Activated T-cell treated with anti-CD3 and anti-CD28 coated beads, Interleukin-2, amount 50 U/mL, for 24 hours (primary cell): ENCODE results near the gene ACOT6.
"Not testable (repeated sequence)": the region's sequence is repeated elsewhere in the genome, so short reads cannot be mapped to it uniquely, and the experiment has no call there.

Source experiments
- DNase-seq: peaks from one replicate; pipeline ENCODE4 v3.0.0-alpha.2; 2020
- H3K27ac Mint-ChIP-seq: 2 replicates; pipeline ENCODE4 v1.8.0; 2020; ENCODE audit warnings: mild to moderate bottlenecking, mixed read lengths
- H3K27me3 Mint-ChIP-seq: 2 replicates; pipeline ENCODE4 v1.8.0; 2020; ENCODE audit warnings: mixed read lengths
- H3K36me3 Mint-ChIP-seq: 2 replicates; pipeline ENCODE4 v1.8.0; 2020; ENCODE audit warnings: low read depth, mixed read lengths
- H3K4me1 Mint-ChIP-seq: 2 replicates; pipeline ENCODE4 v1.8.0; 2020; ENCODE audit warnings: low read depth, mixed read lengths
- H3K4me3 Mint-ChIP-seq: 2 replicates; pipeline ENCODE4 v1.8.0; 2020; ENCODE audit warnings: mild to moderate bottlenecking, moderate library complexity, mixed read lengths
- H3K9me3 Mint-ChIP-seq: 2 replicates; pipeline ENCODE4 v1.8.0; 2020; ENCODE audit warnings: mixed read lengths

ACOT6 gene, protein sequence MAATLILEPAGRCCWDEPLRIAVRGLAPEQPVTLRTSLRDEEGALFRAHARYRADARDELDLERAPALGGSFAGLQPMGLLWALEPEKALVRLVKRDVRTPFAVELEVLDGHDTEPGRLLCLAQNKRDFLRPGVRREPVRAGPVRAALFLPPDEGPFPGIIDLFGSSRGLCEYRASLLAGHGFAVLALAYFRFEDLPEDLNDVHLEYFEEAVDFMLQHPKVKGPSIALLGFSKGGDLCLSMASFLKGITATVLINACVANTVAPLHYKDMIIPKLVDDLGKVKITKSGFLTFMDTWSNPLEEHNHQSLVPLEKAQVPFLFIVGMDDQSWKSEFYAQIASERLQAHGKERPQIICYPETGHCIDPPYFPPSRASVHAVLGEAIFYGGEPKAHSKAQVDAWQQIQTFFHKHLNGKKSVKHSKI

DNA sequence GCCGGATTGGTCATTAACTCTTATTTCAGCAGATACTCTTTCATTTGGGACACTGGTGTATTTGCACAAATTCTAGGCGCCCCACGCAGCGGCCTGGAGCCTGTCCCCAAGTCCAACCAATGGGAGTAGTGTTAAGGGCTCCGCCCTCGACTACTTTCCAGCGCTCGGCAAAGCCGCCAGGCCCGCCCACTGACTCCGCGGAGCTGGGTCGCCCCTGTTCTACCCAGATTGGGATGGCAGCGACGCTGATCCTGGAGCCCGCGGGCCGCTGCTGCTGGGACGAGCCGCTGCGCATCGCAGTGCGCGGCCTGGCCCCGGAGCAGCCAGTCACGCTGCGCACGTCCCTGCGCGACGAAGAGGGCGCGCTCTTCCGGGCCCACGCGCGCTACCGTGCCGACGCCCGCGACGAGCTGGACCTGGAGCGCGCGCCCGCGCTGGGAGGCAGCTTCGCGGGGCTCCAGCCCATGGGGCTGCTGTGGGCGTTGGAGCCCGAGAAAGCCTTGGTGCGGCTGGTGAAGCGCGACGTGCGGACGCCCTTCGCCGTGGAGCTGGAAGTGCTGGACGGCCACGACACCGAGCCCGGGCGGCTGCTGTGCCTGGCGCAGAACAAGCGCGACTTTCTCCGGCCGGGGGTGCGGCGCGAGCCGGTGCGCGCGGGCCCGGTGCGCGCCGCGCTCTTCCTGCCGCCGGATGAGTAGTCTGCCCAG is at the start of gene ACOT6:
ACOT6 (plus strand) TSS at position 179 of the 707 bp plus-strand sequence; CDS start at position 234, 55 bp downstream.
- DNase-seq = peak; percentile 81
- Mint-ChIP-seq H3K27me3 (peaks cover 4% of the 10 kb centered on the region), H3K9me3 (no peaks in the 10 kb centered on the region), H3K4me1 (peaks cover 6% of the 10 kb centered on the region), H3K36me3 (no peaks in the 10 kb centered on the region), H3K4me3 (peak within 1 kb of the TSS; percentile 77), H3K27ac (no peak within 1 kb of the TSS)

DNA sequence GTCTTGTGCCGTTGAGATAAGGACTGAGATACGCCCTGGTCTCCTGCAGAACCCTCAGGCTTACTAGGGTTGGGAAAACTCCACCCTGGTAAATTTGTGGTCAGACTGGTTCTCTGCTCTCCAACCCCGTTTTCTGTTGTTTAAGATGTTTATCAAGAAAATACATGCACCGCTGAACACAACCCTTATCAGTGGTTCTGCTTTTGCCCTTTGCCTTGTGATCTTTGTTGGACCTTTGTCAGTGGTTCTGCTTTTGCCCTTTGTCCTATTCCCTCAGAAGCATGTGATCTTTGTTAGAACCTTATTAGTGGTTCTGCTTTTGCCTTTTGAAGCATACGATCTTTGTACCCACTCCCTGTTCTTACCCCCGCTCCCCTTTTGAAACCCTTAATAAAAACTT is 49.6 kb upstream of the ACOT6 start:
- Mint-ChIP-seq H3K36me3 (peaks cover 49% of the 10 kb centered on the region), H3K4me1 (peaks cover 26% of the 10 kb centered on the region)
- not testable (repeated sequence) for H3K4me3 Mint-ChIP-seq, H3K9me3 Mint-ChIP-seq, DNase-seq, H3K27me3 Mint-ChIP-seq, H3K27ac Mint-ChIP-seq

DNA sequence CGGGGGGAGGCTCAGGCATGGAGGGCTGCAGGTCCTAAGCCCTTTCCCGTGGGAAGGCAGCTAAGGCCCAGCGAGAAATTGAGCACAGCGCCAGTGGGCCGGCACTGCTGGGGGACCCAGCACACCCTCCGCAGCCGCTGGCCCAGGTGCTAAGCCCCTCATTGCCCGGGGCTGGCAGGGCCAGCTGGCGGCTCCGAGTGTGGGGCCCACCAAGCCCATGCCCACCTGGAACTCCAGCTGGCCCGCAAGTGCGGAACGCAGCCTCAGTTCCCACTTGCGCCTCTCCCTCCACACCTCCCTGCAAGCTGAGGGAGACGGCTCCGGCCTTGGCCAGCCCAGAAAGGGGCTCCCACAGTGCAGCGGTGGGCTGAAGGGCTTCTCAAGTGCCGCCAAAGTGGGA is 45.9 kb upstream of the ACOT6 start:
- H3K27ac Mint-ChIP-seq, H3K27me3 Mint-ChIP-seq, DNase-seq, H3K9me3 Mint-ChIP-seq: not testable (repeated sequence)
- Mint-ChIP-seq H3K36me3 (peaks cover 63% of the 10 kb centered on the region), H3K4me1 (peaks cover 48% of the 10 kb centered on the region), H3K4me3 (peak overlapping the region; percentile 90)

DNA sequence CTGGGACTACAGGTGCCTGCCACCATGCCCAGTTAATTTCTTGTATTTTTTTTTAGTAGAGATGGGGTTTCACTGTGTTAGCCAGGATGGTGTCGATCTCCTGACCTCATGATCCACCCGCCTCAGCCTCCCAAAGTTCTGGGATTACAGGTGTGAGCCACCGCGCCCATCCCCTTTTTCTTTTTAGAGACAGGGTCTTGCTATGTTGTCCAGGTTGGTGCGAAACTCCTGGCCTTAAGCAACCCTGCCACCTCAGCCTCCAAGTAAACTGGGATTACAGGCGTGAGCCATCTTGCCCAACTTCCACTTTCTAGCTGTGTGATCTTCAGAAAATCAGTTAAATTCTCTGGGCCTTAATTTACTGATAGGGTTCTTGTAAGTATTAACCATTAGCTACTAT is 45.4 kb upstream of the ACOT6 start:
- Mint-ChIP-seq H3K36me3 (peaks cover 63% of the 10 kb centered on the region), H3K27ac (peak overlapping the region; percentile 98), H3K4me3 (peak overlapping the region; percentile 90), H3K4me1 (peaks cover 48% of the 10 kb centered on the region)
- H3K27me3 Mint-ChIP-seq, H3K9me3 Mint-ChIP-seq, DNase-seq: not testable (repeated sequence)

DNA sequence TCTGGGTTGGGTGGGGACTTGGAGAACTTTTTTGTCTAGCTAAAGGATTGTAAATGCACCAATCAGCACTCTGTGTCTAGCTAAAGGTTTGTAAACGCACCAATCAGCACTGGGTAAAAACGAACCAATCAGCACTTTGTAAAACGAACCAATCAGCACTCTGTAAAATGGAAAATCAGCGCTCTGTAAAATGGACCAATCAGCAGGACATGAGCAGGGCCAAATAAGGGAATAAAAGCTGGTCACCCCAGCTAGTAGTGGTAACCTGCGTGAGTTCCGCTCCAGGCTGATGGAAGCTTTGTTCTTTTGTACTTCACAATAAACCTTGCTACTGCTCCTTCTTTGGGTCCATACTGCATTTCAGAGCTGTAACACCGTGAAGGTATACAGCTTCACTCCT is 45.0 kb upstream of the ACOT6 start:
- Mint-ChIP-seq H3K36me3 (peaks cover 59% of the 10 kb centered on the region), H3K27me3 (no peaks in the 10 kb centered on the region), H3K9me3 (peaks cover 4% of the 10 kb centered on the region), H3K27ac (peak overlapping the region; percentile 98), H3K4me1 (peaks cover 48% of the 10 kb centered on the region), H3K4me3 (peak overlapping the region; percentile 90)
- DNase-seq = no peak

DNA sequence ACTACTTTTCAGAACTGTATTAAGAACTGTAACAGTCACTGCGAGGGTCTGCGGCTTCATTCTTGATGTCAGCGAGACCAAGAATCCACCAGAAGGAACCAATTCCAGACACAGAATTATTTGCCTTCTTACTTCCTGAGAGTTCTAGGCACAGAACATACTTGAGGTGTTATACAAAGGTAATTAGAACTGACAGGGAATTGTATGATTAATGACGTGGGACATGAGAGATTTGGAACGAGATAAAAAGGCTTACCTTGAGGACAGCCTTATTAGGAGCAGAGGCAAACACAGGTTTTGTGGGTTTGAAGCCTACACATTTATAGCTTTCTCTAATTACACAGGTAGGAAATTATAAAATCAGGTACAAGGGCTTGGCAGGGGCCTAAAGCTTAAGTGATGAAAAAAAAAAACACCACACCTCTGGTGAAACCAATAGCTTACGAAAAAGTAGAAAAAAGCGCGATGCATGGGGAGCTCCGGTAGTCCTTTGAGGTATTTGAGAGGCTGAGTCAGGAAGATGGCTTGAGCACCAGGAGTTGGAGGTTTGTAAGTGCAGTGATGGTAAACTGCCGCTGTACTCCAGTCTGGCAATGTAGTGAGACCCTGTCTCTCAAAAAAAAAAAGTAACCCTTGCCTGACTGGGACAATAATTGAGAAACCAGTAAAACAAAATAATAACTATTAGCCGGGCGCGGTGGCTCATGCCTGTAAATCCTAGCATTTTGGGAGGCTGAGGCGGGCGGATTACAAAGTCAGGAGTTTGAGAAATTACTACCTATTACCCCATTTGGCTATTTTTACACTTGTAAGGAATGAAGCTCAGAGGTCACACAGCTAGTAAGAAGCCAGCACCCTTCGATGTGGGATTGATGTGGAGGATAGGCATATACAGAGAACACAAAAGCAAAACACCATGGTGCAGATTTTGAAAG is 44.1 kb upstream of the ACOT6 start:
- no peaks in the 10 kb centered on the region for H3K27me3 Mint-ChIP-seq
- peaks cover 51% of the 10 kb centered on the region for H3K4me1 Mint-ChIP-seq
- no peak for DNase-seq
- peaks cover 54% of the 10 kb centered on the region for H3K36me3 Mint-ChIP-seq
- peak overlapping the region; percentile 90 for H3K4me3 Mint-ChIP-seq
- no peaks in the 10 kb centered on the region for H3K9me3 Mint-ChIP-seq
- peak overlapping the region; percentile 98 for H3K27ac Mint-ChIP-seq

- Mint-ChIP-seq H3K36me3 (peaks cover 57% of the 10 kb centered on the region), H3K27ac (peak overlapping the region; percentile 98), H3K4me3 (peak overlapping the region; percentile 90), H3K4me1 (peaks cover 55% of the 10 kb centered on the region)
- not testable (repeated sequence) for DNase-seq, H3K27me3 Mint-ChIP-seq, H3K9me3 Mint-ChIP-seq
Observed at GRCh38 chr14:73568886-73569184, 43.5 kb upstream of the ACOT6 start.

GRCh38 chr14:73569185-73569958 is 42.9 kb upstream of the ACOT6 start, which contains the start of gene ACOT2:
TSS of gene ACOT2 (plus strand) at chr14:73569213. CDS start at chr14:73569241, 28 bp downstream.
- H3K9me3 Mint-ChIP-seq, H3K27me3 Mint-ChIP-seq: not testable (repeated sequence)
- Mint-ChIP-seq H3K27ac (peak within 1 kb of the TSS; percentile 98), H3K4me1 (peaks cover 55% of the 10 kb centered on the region), H3K4me3 (peak within 1 kb of the TSS; percentile 90), H3K36me3 (peaks cover 57% of the 10 kb centered on the region)
- DNase-seq = peak; percentile 89

DNA sequence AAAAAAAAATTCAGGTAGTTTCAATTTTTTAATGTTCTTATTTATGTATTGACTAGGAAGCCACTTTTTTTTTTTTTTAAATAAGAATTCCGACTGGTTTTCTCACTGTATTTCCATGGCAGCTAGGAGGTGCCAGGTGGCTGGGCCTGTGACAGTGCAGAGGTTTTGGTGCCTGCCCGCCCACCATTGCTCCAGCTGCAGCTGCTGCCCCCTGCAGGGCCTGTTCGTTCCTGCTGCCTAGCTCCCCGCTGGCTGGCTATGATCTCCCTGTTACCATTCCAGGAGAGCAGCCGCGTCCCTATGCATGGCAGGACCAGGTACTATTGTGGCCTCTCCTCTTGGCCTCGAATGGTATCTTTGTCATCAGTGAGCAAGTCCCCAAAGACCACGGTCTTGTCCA is 41.4 kb upstream of the ACOT6 start:
- peak; percentile 81 for DNase-seq
- Mint-ChIP-seq H3K36me3 (peaks cover 49% of the 10 kb centered on the region), H3K4me3 (peak overlapping the region; percentile 90), H3K4me1 (peaks cover 43% of the 10 kb centered on the region)
- H3K27me3 Mint-ChIP-seq, H3K9me3 Mint-ChIP-seq, H3K27ac Mint-ChIP-seq: not testable (repeated sequence)

DNA sequence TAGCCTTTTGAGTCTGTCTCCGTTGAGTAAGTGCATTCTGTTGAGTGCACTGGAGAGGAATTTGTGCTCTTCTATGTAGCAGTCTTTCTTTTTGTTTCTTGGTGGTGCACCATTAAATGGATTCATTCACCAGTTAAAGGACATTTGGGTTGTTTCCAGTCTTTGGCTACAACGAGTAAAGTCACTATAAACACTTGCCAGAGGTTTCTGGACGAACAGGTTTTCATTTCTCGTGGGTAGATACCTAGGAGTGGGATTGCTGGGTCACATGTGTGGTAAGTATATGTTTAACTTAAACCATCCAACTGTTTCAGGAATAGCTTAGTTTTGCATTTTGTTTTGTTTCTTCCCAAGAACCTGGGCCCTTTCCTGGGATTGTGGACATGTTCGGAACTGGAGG is 39.3 kb upstream of the ACOT6 start:
- Mint-ChIP-seq H3K4me1 (peaks cover 25% of the 10 kb centered on the region), H3K36me3 (peaks cover 37% of the 10 kb centered on the region)
- not testable (repeated sequence) for DNase-seq, H3K27me3 Mint-ChIP-seq, H3K27ac Mint-ChIP-seq, H3K4me3 Mint-ChIP-seq, H3K9me3 Mint-ChIP-seq

DNA sequence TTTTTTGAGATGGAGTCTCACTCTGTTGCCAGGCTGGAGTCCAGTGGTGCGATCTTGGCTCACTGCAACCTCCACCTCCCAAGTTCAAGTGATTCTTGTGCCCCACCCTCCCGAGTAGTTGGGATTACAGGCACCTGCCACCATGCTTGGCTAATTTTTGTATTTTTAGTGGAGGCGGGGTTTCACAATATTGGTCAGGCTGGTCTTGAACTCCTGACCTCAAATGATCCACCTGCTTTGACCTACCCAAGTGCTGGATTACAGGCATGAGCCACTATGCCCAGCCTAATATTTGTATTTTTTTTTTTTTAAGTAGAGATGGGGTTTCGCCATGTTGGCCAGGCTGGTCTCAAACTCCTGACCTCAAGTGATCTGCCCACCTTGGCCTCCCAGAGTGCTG is 38.6 kb upstream of the ACOT6 start:
- not testable (repeated sequence) for H3K27me3 Mint-ChIP-seq, H3K4me3 Mint-ChIP-seq, DNase-seq, H3K9me3 Mint-ChIP-seq, H3K27ac Mint-ChIP-seq
- Mint-ChIP-seq H3K36me3 (peaks cover 36% of the 10 kb centered on the region), H3K4me1 (peaks cover 19% of the 10 kb centered on the region)

GRCh38 chr14:73574251-73574650 is 38.1 kb upstream of the ACOT6 start:
- Mint-ChIP-seq H3K4me1 (peaks cover 19% of the 10 kb centered on the region), H3K36me3 (peaks cover 31% of the 10 kb centered on the region)
- not testable (repeated sequence) for H3K27me3 Mint-ChIP-seq, H3K9me3 Mint-ChIP-seq, DNase-seq, H3K4me3 Mint-ChIP-seq, H3K27ac Mint-ChIP-seq

DNA sequence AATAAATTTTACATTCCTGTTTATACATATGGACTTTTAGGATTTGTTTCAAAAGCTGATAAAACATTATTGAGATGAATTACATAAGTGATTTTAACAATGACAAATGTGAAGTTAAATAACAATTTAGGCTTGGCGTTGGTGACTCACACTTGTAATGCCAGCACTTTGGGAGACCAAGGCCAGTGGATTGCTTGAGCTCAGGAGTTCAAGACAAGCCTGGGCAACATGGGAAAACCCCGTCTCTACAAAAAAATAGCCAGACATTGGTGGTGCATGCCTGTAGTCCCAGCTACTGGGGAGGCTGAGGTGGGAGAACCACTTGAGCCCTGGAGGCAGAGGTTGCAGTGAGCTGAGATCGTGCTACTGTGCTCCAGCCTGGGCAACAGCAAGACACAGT is 35.9 kb upstream of the ACOT6 start:
- peaks cover 39% of the 10 kb centered on the region for H3K36me3 Mint-ChIP-seq
- H3K4me3 Mint-ChIP-seq = no peak overlapping the region
- H3K4me1 Mint-ChIP-seq = peaks cover 7% of the 10 kb centered on the region
- H3K9me3 Mint-ChIP-seq = no peaks in the 10 kb centered on the region
- H3K27me3 Mint-ChIP-seq = no peaks in the 10 kb centered on the region
- H3K27ac Mint-ChIP-seq = no peak overlapping the region
- DNase-seq = no peak

GRCh38 chr14:73577214-73577613 is 35.1 kb upstream of the ACOT6 start:
- H3K36me3 Mint-ChIP-seq = peaks cover 39% of the 10 kb centered on the region
- not testable (repeated sequence) for DNase-seq, H3K4me1 Mint-ChIP-seq, H3K9me3 Mint-ChIP-seq, H3K27ac Mint-ChIP-seq, H3K4me3 Mint-ChIP-seq, H3K27me3 Mint-ChIP-seq
